IMR-90 (cell line): Measurements from ENCODE around the gene NUBPL.

Experiments used
- MAZ ChIP-seq: IDR thresholded peaks from 2 replicates; pipeline ENCODE4 v1.6.1; 2012; ENCODE audit warnings: low read depth, mild to moderate bottlenecking, low read length, improper control_type of control experiment, moderate library complexity, borderline replicate concordance
- POLR2A ChIP-seq: IDR thresholded peaks from 2 replicates; pipeline ENCODE4 v1.6.1; 2012; ENCODE audit warnings: mild to moderate bottlenecking, low read depth, low read length
- RAD21 ChIP-seq: IDR thresholded peaks from 2 replicates; pipeline ENCODE4 v1.6.1; 2012; ENCODE audit warnings: low read length, improper control_type of control experiment
- SMC3 ChIP-seq: fragments of 150-350 bp; IDR thresholded peaks from 2 replicates; pipeline ENCODE4 v1.6.1; 2016; ENCODE audit warnings: low read depth, mild to moderate bottlenecking, antibody characterized with exemption, low read length, moderate library complexity
- TF ChIP-seq, protein P1 (sequence below): conservative IDR thresholded peaks from 2 replicates; pipeline ENCODE4 v1.5.1; 2012; ENCODE audit warnings: mild to moderate bottlenecking, low read depth, low read length, improper control_type of control experiment

DNA sequence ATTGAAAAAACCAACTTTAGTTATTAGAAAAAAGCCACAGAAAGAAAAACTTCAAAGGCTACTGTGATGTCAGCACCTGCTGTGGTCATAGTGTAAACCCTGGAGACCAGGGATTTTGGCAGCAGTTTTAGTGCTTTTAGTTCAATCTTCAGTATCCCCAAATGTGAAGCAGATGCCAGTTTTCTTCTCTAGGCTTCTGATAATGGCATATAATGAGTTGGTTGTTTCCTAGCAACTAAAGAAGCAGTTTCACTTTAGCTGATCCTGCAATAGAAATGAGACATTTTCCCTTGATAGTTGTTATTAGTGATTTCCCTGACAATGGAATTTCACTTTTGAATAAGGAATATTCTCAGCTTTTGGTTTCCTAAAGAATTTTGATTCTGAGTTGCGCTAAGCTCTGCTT, 131.2 kb downstream of the NUBPL start:
- TF ChIP-seq POLR2A: no peak
- TF ChIP-seq, protein P1, sequence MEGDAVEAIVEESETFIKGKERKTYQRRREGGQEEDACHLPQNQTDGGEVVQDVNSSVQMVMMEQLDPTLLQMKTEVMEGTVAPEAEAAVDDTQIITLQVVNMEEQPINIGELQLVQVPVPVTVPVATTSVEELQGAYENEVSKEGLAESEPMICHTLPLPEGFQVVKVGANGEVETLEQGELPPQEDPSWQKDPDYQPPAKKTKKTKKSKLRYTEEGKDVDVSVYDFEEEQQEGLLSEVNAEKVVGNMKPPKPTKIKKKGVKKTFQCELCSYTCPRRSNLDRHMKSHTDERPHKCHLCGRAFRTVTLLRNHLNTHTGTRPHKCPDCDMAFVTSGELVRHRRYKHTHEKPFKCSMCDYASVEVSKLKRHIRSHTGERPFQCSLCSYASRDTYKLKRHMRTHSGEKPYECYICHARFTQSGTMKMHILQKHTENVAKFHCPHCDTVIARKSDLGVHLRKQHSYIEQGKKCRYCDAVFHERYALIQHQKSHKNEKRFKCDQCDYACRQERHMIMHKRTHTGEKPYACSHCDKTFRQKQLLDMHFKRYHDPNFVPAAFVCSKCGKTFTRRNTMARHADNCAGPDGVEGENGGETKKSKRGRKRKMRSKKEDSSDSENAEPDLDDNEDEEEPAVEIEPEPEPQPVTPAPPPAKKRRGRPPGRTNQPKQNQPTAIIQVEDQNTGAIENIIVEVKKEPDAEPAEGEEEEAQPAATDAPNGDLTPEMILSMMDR: no peak
- TF ChIP-seq MAZ: no peak
- no peak for TF ChIP-seq SMC3
- no peak for TF ChIP-seq RAD21
